GM12878 (cell line): Measurements from ENCODE around the gene IFITM5. TPM values are rescaled to one million over a fixed set of nuclear protein-coding genes. Genes with fewer than 3 reads are reported as not detected.

Experiments used
- ATAC-seq: fragments of 200-7000 bp; cut with Tn5 transposase; 3 replicates; pipeline ENCODE4 v1.9.1; 2020; ENCODE audit warnings: mild to moderate bottlenecking, moderate library complexity
- BruUV-seq: library from RNA; stranded (reverse); fragments of 400-500 nt; replicated peaks from 2 replicates; lab custom pipeline; 2021; lab: Mats Ljungman, UMichigan
- CTCF ChIA-PET: fragments of 300-600 bp; sonication (Branson Sonifier 250); formaldehyde crosslinking; extraction: SDS; loops from one replicate; lab custom pipeline; 2021; ENCODE audit warnings: inconsistent platforms; lab: Yijun Ruan, JAX
- POLR2A ChIA-PET: fragments of 350-600 bp; formaldehyde crosslinking; extraction: SDS; loops from one replicate; lab custom pipeline; 2021; ENCODE audit warnings: inconsistent platforms; lab: Charles Lee
- RAD21 ChIA-PET: fragments of 300-600 bp; sonication (Branson Sonifier 250); formaldehyde crosslinking; loops from one replicate; lab custom pipeline; 2023; ENCODE audit warnings: antibody characterized with exemption; ENCODE audit not compliant: unreplicated experiment; lab: Charles Lee
- SMC1A ChIA-PET: fragments of 300-600 bp; sonication (Branson Sonifier 250); formaldehyde crosslinking; loops from one replicate; lab custom pipeline; 2023; ENCODE audit not compliant: unreplicated experiment, uncharacterized antibody; lab: Charles Lee
- DNase-seq: peaks from one replicate; pipeline ENCODE4 v3.0.0-alpha.2; 2011; ENCODE audit warnings: low read depth, low spot score
- FAIRE-seq: peaks from 3 replicates; lab custom pipeline; 2011; peaks lifted over from hg19 to GRCh38; lab: Jason Lieb, UNC
- H2AFZ ChIP-seq: 2 replicates; pipeline ENCODE4 v1.6.0; 2011; ENCODE audit warnings: low read depth, low read length, control low read depth; ENCODE audit not compliant: control insufficient read depth
- H3K27ac ChIP-seq: 2 replicates; pipeline ENCODE4 v1.5.1; 2011; ENCODE audit warnings: control low read depth; ENCODE audit not compliant: control insufficient read depth, insufficient read depth
- H3K27me3 ChIP-seq, 2 experiments: replicated peaks in 1 of 2; 2 replicates each; pipeline versions ENCODE4 v1.6.0 to v1.6.1; 2011; ENCODE audit warnings: low read length in 1 of 2; ENCODE audit not compliant: control insufficient read depth in 2 of 2, insufficient read depth in 2 of 2
- H3K36me3 ChIP-seq, 2 experiments: 2 replicates each; pipeline ENCODE4 v1.5.1; 2011; ENCODE audit warnings: low read length in 1 of 2; ENCODE audit not compliant: control insufficient read depth in 2 of 2, insufficient read depth in 2 of 2
- H3K4me1 ChIP-seq: 2 replicates; pipeline ENCODE4 v1.6.1; 2011; ENCODE audit warnings: mild to moderate bottlenecking, low read length, moderate library complexity, mixed read lengths; ENCODE audit not compliant: control insufficient read depth, insufficient read depth
- H3K4me2 ChIP-seq: 2 replicates; pipeline ENCODE4 v1.6.0; 2011; ENCODE audit warnings: control low read depth; ENCODE audit not compliant: control insufficient read depth, insufficient read depth
- H3K4me3 ChIP-seq: fragments of 200-600 bp; sonication (generic); 2 replicates; pipeline ENCODE4 v1.5.1; 2016
- H3K79me2 ChIP-seq: 2 replicates; pipeline ENCODE4 v1.6.0; 2011; ENCODE audit warnings: low read length; ENCODE audit not compliant: control insufficient read depth, insufficient read depth
- H3K9ac ChIP-seq: 2 replicates; pipeline ENCODE4 v1.8.0; 2011; ENCODE audit warnings: low read length, control low read depth, mixed read lengths; ENCODE audit not compliant: control insufficient read depth, insufficient read depth
- H3K9me3 ChIP-seq: replicated peaks from 3 replicates; pipeline ENCODE4 v1.5.1; 2011; ENCODE audit warnings: mild to moderate bottlenecking, low read length; ENCODE audit not compliant: control insufficient read depth, insufficient read depth
- H4K20me1 ChIP-seq: 2 replicates; pipeline ENCODE4 v1.6.0; 2011; ENCODE audit not compliant: control insufficient read depth, insufficient read depth
- GABPA ChIP-seq: IDR thresholded peaks from 2 replicates; pipeline ENCODE4 v1.6.1; 2014; ENCODE audit warnings: antibody characterized with exemption, low read depth, mild to moderate bottlenecking, inconsistent platforms
- LARP7 ChIP-seq: fragments of 450-650 bp; IDR thresholded peaks from 2 replicates; pipeline ENCODE4 v1.6.1; 2017; ENCODE audit warnings: mild to moderate bottlenecking
- WGBS: methylation state at CpG from one replicate; pipeline ENCODE4 v1.1.6; 2016; ENCODE audit warnings: low lambda C conversion rate; ENCODE audit not compliant: insufficient replicate concordance, insufficient coverage; ENCODE audit errors: missing lambda C conversion rate; 5-methylcytosine and 5-hydroxymethylcytosine counted together
- in situ Hi-C: fragments of 300-500 bp; cut with MboI; formaldehyde crosslinking; loops from 9 replicates; pipeline ENCODE4 v1.14.3; 2018; ENCODE audit warnings: mixed read lengths
- intact Hi-C: fragments of 100-400 bp; cut with micrococcal nuclease; formaldehyde crosslinking; loops from one replicate; pipeline ENCODE4 v1.14.2; 2022; ENCODE audit not compliant: unreplicated experiment
- polyA plus RNA-seq, 11 experiments: library from polyadenylated mRNA; depleted of rRNA in 4 of 11; unstranded in 6 of 11; stranded (reverse) in 5 of 11; fragments of >200 nt; fragmentation: Nextera tagmentation in 4 of 11; fragmentation: Illumina TruSeq in 1 of 11; extraction: Ambion mirVana in 4 of 11; extraction: Trizol in 1 of 11; gene quantifications; 1 replicate in 1 of 11; 2 replicates in 10 of 11; pipeline versions ENCODE4 v1.2.1 to v1.2.3, GENCODE V29; 2011 to 2016; ENCODE audit warnings: inconsistent platforms in 2 of 11, missing spikeins in 2 of 11, low read depth in 1 of 11
- total RNA-seq, 4 experiments: library from RNA; depleted of rRNA in 3 of 4; stranded (reverse); fragments of >200 nt in 3 of 4; fragmentation: Illumina TruSeq in 1 of 4; extraction: Trizol in 1 of 4; gene quantifications; 2 replicates each; pipeline versions ENCODE4 v1.2.1 to v1.2.3, GENCODE V29; 2013 to 2021
- TF ChIP-seq, protein P1 (sequence below): fragments of 450-650 bp; formaldehyde crosslinking; IDR thresholded peaks from 2 replicates; pipeline ENCODE4 v1.4.0; 2020; ENCODE audit warnings: mild to moderate bottlenecking, moderate library complexity

Gene IFITM5
- total and polyA plus RNA-seq, 10 of the 15 experiments (the other 5 are each of a cell fraction or from before 2014, with no cell fraction given), result not detected

DNA sequence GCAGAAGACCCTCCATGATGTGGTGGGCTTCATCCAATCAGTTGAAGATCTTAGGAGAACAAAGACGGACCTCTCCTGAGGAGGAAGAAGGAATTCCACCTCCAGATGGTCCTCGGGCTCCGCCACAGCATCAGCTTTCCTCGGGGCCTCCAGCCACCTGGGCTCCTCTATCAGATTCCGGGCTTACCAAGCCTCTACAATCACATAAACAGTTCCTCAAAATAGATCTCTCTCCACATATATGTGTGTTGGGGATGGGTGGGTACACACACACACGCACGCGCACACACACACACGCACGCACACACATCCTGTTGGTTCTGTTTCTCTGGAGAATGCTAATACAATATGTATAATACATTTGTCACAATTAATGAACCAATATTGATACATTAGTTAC lies 39.9 kb downstream of the IFITM5 start:
- POLR2A ChIA-PET, result interaction anchor here (1.1 kb wide), 1 partner anchor 52 kb away, joined by 3 read pairs; the partner anchor contains the start of genes BET1L and RIC8A

More for the DNA sequence above, 39.9 kb downstream of the IFITM5 start:
- no peak for FAIRE-seq
- H4K20me1 ChIP-seq, result no peaks in the 10 kb centered on the region
- H3K79me2 ChIP-seq, result no peaks in the 10 kb centered on the region
- WGBS, result 45% methylated on average over 10 of the region's 10 CpGs
- in situ Hi-C loops, result no loop called here
- no peaks in the 10 kb centered on the region for H3K36me3 ChIP-seq
- peaks cover 2% of the 10 kb centered on the region; the same call in 2 of the 3 replicates for H3K9me3 ChIP-seq
- TF ChIP-seq LARP7 (no peak), GABPA (no peak)
- TF ChIP-seq, protein P1, sequence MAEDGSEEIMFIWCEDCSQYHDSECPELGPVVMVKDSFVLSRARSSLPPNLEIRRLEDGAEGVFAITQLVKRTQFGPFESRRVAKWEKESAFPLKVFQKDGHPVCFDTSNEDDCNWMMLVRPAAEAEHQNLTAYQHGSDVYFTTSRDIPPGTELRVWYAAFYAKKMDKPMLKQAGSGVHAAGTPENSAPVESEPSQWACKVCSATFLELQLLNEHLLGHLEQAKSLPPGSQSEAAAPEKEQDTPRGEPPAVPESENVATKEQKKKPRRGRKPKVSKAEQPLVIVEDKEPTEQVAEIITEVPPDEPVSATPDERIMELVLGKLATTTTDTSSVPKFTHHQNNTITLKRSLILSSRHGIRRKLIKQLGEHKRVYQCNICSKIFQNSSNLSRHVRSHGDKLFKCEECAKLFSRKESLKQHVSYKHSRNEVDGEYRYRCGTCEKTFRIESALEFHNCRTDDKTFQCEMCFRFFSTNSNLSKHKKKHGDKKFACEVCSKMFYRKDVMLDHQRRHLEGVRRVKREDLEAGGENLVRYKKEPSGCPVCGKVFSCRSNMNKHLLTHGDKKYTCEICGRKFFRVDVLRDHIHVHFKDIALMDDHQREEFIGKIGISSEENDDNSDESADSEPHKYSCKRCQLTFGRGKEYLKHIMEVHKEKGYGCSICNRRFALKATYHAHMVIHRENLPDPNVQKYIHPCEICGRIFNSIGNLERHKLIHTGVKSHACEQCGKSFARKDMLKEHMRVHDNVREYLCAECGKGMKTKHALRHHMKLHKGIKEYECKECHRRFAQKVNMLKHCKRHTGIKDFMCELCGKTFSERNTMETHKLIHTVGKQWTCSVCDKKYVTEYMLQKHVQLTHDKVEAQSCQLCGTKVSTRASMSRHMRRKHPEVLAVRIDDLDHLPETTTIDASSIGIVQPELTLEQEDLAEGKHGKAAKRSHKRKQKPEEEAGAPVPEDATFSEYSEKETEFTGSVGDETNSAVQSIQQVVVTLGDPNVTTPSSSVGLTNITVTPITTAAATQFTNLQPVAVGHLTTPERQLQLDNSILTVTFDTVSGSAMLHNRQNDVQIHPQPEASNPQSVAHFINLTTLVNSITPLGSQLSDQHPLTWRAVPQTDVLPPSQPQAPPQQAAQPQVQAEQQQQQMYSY (CRISPR knock-in tag), result no peak
- ChIA-PET RAD21 (interaction anchor here (0.5 kb wide), 1 partner anchor 370 kb away, joined by 3 read pairs; no protein-coding TSS in a partner anchor), CTCF (interaction anchor here (1.5 to 3.6 kb wide), 2 partner anchors 9 to 22 kb away, joined by 7 to 25 read pairs; no protein-coding TSS in a partner anchor), SMC1A (interaction anchor here (1.6 kb wide), 1 partner anchor 22 kb away, joined by 4 read pairs; the partner anchor contains the start of gene PSMD13)
- no peak overlapping the region for H3K4me3 ChIP-seq
- no peak overlapping the region for H3K9ac ChIP-seq
- no peak overlapping the region for H3K27ac ChIP-seq
- H3K4me1 ChIP-seq, result peaks cover 13% of the 10 kb centered on the region
- no TSS peak for BruUV-seq
- H3K27me3 ChIP-seq, result no peaks in the 10 kb centered on the region
- H3K4me2 ChIP-seq, result no peak overlapping the region
- no peak for DNase-seq
- H2AFZ ChIP-seq, result no peak overlapping the region
- intact Hi-C loops, result no loop called here
- ATAC-seq, result no peak
